DOHH2 (cell line): ENCODE data around the gene CBFB.

ENCODE experiments used
- EZH2phosphoT487 ChIP-seq: fragments of 200-600 bp; sonication (generic); IDR thresholded peaks from 2 replicates; pipeline ENCODE4 v1.6.1; 2017; ENCODE audit warnings: borderline replicate concordance, mild to moderate bottlenecking, antibody characterized with exemption, low read length, moderate library complexity, mixed read lengths
- TF ChIP-seq, protein P1 (sequence below): fragments of 200-600 bp; sonication (generic); IDR thresholded peaks from one replicate; pipeline ENCODE4 v1.5.1; 2014; ENCODE audit warnings: antibody characterized with exemption, mild to moderate bottlenecking, low read depth, low read length; ENCODE audit not compliant: poor library complexity, severe bottlenecking

DNA sequence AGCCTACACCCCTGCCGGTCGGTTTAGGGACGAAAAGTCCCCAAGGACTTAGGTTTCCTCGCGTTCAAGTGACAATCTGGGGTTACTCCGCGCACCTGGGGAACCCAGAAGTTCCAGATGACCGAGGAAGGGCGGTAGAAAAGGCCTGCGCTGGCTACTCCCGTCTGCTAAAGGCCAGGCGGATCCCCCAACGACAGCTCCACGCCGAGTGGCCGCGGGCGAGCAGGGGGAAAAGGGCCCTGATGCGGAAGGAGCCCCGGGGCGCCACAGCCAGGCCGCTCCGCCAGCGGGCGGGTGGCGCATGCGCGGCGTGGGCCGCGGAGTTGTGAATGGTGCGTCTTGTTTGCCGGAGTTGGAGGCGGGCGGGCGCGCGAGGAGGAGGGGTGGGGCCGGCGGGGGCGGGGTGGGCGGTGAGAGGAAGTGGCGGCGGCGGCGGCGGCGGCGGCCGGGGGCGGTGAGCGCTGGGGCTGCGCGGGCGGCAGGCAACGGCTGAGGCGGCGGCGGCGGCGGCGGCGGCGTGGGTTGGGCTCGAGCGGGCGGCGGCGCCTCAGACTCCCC lies at the start of gene CBFB:
- TF ChIP-seq, protein P1, sequence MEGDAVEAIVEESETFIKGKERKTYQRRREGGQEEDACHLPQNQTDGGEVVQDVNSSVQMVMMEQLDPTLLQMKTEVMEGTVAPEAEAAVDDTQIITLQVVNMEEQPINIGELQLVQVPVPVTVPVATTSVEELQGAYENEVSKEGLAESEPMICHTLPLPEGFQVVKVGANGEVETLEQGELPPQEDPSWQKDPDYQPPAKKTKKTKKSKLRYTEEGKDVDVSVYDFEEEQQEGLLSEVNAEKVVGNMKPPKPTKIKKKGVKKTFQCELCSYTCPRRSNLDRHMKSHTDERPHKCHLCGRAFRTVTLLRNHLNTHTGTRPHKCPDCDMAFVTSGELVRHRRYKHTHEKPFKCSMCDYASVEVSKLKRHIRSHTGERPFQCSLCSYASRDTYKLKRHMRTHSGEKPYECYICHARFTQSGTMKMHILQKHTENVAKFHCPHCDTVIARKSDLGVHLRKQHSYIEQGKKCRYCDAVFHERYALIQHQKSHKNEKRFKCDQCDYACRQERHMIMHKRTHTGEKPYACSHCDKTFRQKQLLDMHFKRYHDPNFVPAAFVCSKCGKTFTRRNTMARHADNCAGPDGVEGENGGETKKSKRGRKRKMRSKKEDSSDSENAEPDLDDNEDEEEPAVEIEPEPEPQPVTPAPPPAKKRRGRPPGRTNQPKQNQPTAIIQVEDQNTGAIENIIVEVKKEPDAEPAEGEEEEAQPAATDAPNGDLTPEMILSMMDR = peak; percentile 39
- TF ChIP-seq EZH2phosphoT487 = no peak
